HepG2 (cell line): ENCODE measurements around the gene TMEM250. TPM values are rescaled to one million over a fixed set of nuclear protein-coding genes. Genes with fewer than 3 reads are reported as not detected.
A peak's percentile ranks its signal among the peaks of the same experiment; 100 is the strongest.

Experiments
- ARID2 ChIP-seq: sonication (generic); formaldehyde crosslinking; IDR thresholded peaks from 2 replicates; pipeline ENCODE4 v1.8.1; 2022; ENCODE audit warnings: mild to moderate bottlenecking, missing genetic modification reagents, borderline replicate concordance
- DBP ChIP-seq: sonication (generic); formaldehyde crosslinking; IDR thresholded peaks from 2 replicates; pipeline ENCODE4 v1.4.0; 2020; ENCODE audit warnings: missing genetic modification reagents; ENCODE audit errors: not compliant biosample characterization
- HOMEZ ChIP-seq: IDR thresholded peaks from 2 replicates; pipeline ENCODE4 v1.6.1; 2016; ENCODE audit warnings: low read depth
- HOXA3 ChIP-seq: sonication (generic); formaldehyde crosslinking; IDR thresholded peaks from 2 replicates; pipeline ENCODE4 v1.5.0; 2020; ENCODE audit warnings: missing genetic modification reagents
- KDM5B ChIP-seq: sonication (generic); formaldehyde crosslinking; IDR thresholded peaks from 2 replicates; pipeline ENCODE4 v1.4.0; 2020; ENCODE audit warnings: missing genetic modification reagents, mild to moderate bottlenecking, borderline replicate concordance
- LCORL ChIP-seq, 2 experiments: fragments of 450-650 bp in 1 of 2; sonication (generic) in 1 of 2; formaldehyde crosslinking in 1 of 2; IDR thresholded peaks; 2 replicates each; pipeline versions ENCODE4 v1.5.0 to v1.6.1; 2017 to 2020; ENCODE audit warnings: antibody characterized with exemption in 1 of 2, missing genetic modification reagents in 1 of 2
- NONO ChIP-seq, 2 experiments: fragments of 450-650 bp in 1 of 2; sonication (generic) in 1 of 2; formaldehyde crosslinking in 1 of 2; IDR thresholded peaks in 1 of 2; conservative IDR thresholded peaks in 1 of 2; 2 replicates each; pipeline versions ENCODE4 v1.6.1 to v1.8.0; 2017 to 2022; ENCODE audit warnings: mild to moderate bottlenecking in 1 of 2, missing genetic modification reagents in 1 of 2, moderate library complexity in 1 of 2
- NR0B2 ChIP-seq: sonication (generic); formaldehyde crosslinking; IDR thresholded peaks from 2 replicates; pipeline ENCODE4 v1.4.0; 2020; ENCODE audit warnings: mild to moderate bottlenecking, missing genetic modification reagents
- PHB2 ChIP-seq: fragments of 450-650 bp; IDR thresholded peaks from 2 replicates; pipeline ENCODE4 v1.6.1; 2018; ENCODE audit not compliant: partially characterized antibody
- PHF8 ChIP-seq: sonication (generic); formaldehyde crosslinking; IDR thresholded peaks from 2 replicates; pipeline ENCODE4 v1.5.0; 2020; ENCODE audit warnings: missing genetic modification reagents
- RXRA ChIP-seq: sonication (generic); formaldehyde crosslinking; IDR thresholded peaks from 2 replicates; pipeline ENCODE4 v1.5.1; 2020; ENCODE audit warnings: missing genetic modification reagents
- SIN3A ChIP-seq: IDR thresholded peaks from 2 replicates; pipeline ENCODE4 v1.6.1; 2011; ENCODE audit warnings: low read depth, mild to moderate bottlenecking, control low read depth, low read length, borderline replicate concordance
- TBP ChIP-seq: sonication (generic); formaldehyde crosslinking; IDR thresholded peaks from 2 replicates; pipeline ENCODE4 v1.5.0; 2020; ENCODE audit warnings: missing genetic modification reagents
- TFAP4 ChIP-seq: sonication (generic); IDR thresholded peaks from 2 replicates; pipeline ENCODE4 v1.6.1; 2016; ENCODE audit warnings: low read depth, borderline replicate concordance
- TGIF2 ChIP-seq: IDR thresholded peaks from 2 replicates; pipeline ENCODE4 v1.6.1; 2016; ENCODE audit warnings: control low read depth, missing compliant biosample characterization
- UBTF ChIP-seq: sonication (generic); formaldehyde crosslinking; IDR thresholded peaks from 2 replicates; pipeline ENCODE4 v1.4.0; 2020; ENCODE audit warnings: mild to moderate bottlenecking, missing genetic modification reagents
- ZBTB8A ChIP-seq: sonication (generic); formaldehyde crosslinking; IDR thresholded peaks from 2 replicates; pipeline ENCODE4 v1.4.0; 2020; ENCODE audit warnings: mild to moderate bottlenecking, low read depth, missing genetic modification reagents, borderline replicate concordance
- ZFP36L1 ChIP-seq: sonication (generic); formaldehyde crosslinking; IDR thresholded peaks from 2 replicates; pipeline ENCODE4 v1.8.0; 2022; ENCODE audit warnings: mild to moderate bottlenecking, missing genetic modification reagents, moderate library complexity
- ZFY ChIP-seq: sonication (generic); formaldehyde crosslinking; IDR thresholded peaks from 2 replicates; pipeline ENCODE4 v1.4.0; 2020; ENCODE audit warnings: missing genetic modification reagents
- ZNF180 ChIP-seq: sonication (generic); formaldehyde crosslinking; IDR thresholded peaks from 2 replicates; pipeline ENCODE4 v1.4.0; 2020; ENCODE audit warnings: low read depth, missing genetic modification reagents, borderline replicate concordance
- ZNF367 ChIP-seq: sonication (generic); formaldehyde crosslinking; IDR thresholded peaks from 2 replicates; pipeline ENCODE4 v1.4.0; 2020; ENCODE audit warnings: missing genetic modification reagents, borderline replicate concordance
- ZNF598 ChIP-seq: sonication (generic); formaldehyde crosslinking; IDR thresholded peaks from 2 replicates; pipeline ENCODE4 v1.5.1; 2020; ENCODE audit warnings: mild to moderate bottlenecking, missing genetic modification reagents, borderline replicate concordance
- ZNF614 ChIP-seq: IDR thresholded peaks from 2 replicates; pipeline ENCODE4 v1.6.1; 2018; ENCODE audit warnings: missing biosample characterization, missing genetic modification reagents, inconsistent platforms, borderline replicate concordance
- ZNF737 ChIP-seq: sonication (generic); formaldehyde crosslinking; IDR thresholded peaks from 2 replicates; pipeline ENCODE4 v1.5.0; 2020; ENCODE audit warnings: missing genetic modification reagents, mild to moderate bottlenecking, borderline replicate concordance
- polyA plus RNA-seq, 8 experiments: library from polyadenylated mRNA; depleted of rRNA in 3 of 8; stranded (reverse) in 7 of 8; unstranded in 1 of 8; fragments of >200 nt; fragmentation: Illumina TruSeq in 4 of 8; extraction: Trizol in 4 of 8; gene quantifications; 2 replicates each; pipeline versions ENCODE4 v1.2.1 to v1.2.3, GENCODE V29; 2011 to 2016; ENCODE audit warnings: low read depth in 4 of 8, missing spikeins in 1 of 8, mixed read lengths in 1 of 8; ENCODE audit not compliant: insufficient read depth in 1 of 8
- total RNA-seq, 5 experiments: library from RNA; depleted of rRNA; stranded (reverse); fragments of >200 nt; fragmentation: Illumina TruSeq; extraction: Trizol; gene quantifications; 2 replicates each; pipeline ENCODE4 v1.2.3, GENCODE V29; 2016; ENCODE audit warnings: low read depth in 1 of 5

The TMEM250 gene
- total and polyA plus RNA-seq, 2 of the 13 experiments (the other 11 are each of a cell fraction or from before 2014, with no cell fraction given): 5.5 to 13.9 TPM

GRCh38 chr9:136117916-136118319, 757 bp downstream of the TMEM250 start (continued):
- TF ChIP-seq ZNF180 (CRISPR knock-in tag) (no peak), PHB2 (no peak), HOXA3 (CRISPR knock-in tag) (0 out of 2 replicates have a peak, but pooled peaks have one; percentile 1), TFAP4 (0 out of 2 replicates have a peak, but pooled peaks have one; percentile 3), TGIF2 (CRISPR knock-in tag) (0 out of 2 replicates have a peak, but pooled peaks have one; percentile 0), NONO (IDR thresholded peaks at IDR 0.05) (no peak), NONO (CRISPR knock-in tag; conservative IDR thresholded peaks at IDR 0.05) (no peak), ZNF367 (CRISPR knock-in tag) (no peak), PHF8 (CRISPR knock-in tag) (peak; percentile 45; the same call in 1 of the 2 replicates), RXRA (0 out of 2 replicates have a peak, but pooled peaks have one; percentile 22), TBP (no peak), NR0B2 (CRISPR knock-in tag) (0 out of 2 replicates have a peak, but pooled peaks have one; percentile 34), ZFP36L1 (CRISPR knock-in tag) (no peak), DBP (peak; percentile 51), LCORL (IDR thresholded peaks at IDR 0.05) (no peak), LCORL (CRISPR knock-in tag; IDR thresholded peaks at IDR 0.05) (0 out of 2 replicates have a peak, but pooled peaks have one; percentile 39), HOMEZ (CRISPR knock-in tag) (no peak), SIN3A (peak; percentile 48; the same call in 1 of the 2 replicates), ZBTB8A (CRISPR knock-in tag) (0 out of 2 replicates have a peak, but pooled peaks have one; percentile 8), ZFY (CRISPR knock-in tag) (peak; percentile 62), ZNF614 (CRISPR knock-in tag) (peak; percentile 2; the same call in 1 of the 2 replicates), ZNF737 (no peak), ARID2 (CRISPR knock-in tag) (0 out of 2 replicates have a peak, but pooled peaks have one; percentile 47), ZNF598 (CRISPR knock-in tag) (0 out of 2 replicates have a peak, but pooled peaks have one; percentile 30), UBTF (CRISPR knock-in tag) (0 out of 2 replicates have a peak, but pooled peaks have one; percentile 14), KDM5B (CRISPR knock-in tag) (peak; percentile 58; the same call in 1 of the 2 replicates)
